ENCODE data around the gene CLEC12A.

The CLEC12A gene

DNA sequence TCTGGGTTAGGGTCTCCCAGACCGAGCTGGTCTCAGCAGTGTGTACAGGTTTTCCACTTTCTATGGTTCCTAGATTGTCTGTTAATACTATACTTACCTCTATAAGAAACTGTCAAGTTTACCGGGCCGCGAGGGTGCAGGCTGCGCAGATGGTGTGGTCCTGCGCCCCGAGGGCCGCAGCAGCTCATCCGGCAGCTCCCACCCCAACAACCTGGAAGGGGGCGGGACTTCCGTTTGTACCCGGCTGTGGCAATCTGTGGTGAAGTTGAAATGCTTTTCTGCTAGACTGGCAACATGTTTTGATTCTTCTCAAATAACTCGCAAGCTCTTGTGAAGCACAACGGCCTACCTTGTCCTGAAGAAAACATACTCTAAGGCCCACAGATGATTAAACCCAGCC, 59.2 kb downstream of the CLEC12A start, which contains the start of gene CLEC9A:
Gene CLEC9A (plus strand): TSS at position 237 of the 400 bp plus-strand sequence. CDS start 22,006 bp downstream, outside the sequence.
- FAIRE-seq = no peak
- no peak for DNase-seq (ENCODE audit: extremely low spot score, insufficient read length, low read depth)

DNA sequence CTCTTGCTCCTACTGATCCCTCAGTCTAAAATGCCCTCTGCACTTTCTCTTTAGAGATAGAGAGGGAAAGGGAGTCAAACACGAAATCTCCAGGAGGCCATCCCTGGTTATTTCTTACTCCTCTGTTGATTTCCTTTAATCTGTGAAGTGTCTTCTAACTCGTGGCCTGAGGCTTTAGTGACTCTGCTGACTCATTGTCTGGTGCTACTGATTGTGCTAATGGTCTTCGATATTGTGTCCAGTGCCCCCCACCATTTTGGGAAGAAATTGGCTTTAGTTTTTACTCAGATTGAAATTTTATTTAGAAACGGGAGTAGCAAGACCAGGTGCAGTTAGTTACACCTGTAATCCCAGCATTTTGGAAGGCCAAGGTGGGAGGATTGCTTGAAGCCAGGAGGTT, 60.1 kb downstream of the CLEC12A start:
- no peak for DNase-seq (ENCODE audit: extremely low spot score, insufficient read length, low read depth)
- no peak for FAIRE-seq

DNA sequence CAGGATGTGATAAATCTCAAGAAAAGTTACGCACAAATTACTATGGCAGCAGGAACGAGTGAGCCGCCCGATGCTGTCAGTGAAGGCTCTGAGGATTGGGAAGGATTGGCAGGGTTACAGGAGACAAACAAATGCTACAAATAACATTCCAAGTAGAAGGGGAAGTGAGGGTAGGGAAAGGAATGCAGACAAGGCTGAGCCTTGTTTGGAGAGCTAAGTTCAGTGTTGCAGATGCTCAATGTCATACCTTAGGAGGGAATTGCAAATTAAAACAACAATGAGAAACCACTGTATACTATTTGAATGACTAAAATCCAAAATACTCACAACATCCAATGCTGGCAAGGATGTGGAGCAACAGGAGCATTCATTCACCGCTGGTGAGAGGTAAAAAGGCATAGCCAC, 60.6 kb downstream of the CLEC12A start:
- DNase-seq (ENCODE audit: extremely low spot score, insufficient read length, low read depth) (no peak), FAIRE-seq (no peak)

DNA sequence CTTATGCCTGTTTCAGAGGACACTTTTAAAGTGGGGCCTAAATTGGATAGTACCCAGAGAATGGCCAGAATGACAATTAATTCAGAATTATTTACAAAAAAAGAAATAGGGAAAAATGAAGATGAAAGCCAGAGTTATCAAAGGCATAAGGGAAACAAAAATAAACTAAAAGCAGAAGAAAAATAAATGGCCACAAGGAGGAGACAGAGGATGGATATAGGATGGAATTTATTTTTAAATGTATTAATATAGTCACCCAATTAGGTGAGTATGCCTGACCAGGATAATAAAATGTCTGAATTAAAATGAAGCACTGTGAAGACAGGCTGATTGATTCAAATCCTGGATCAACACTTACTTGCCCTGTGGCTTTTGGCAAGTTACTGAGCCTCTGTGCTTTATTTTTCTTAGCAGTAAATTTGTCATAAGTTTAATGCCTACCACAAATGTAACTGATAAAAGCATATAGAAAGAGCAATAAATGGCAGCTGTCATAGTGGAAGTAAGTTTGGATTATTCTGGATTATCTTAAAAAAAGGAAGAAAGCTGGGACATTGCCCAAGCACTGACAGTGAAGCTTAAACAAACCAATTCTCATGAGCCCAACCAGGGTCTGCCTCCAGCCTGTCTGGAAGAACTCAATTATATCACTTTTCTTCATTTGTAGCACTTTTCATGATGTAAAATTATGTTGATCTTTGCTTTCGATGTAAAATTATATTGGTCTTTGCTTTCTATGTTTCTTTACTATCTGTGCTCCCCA, 62.8 kb downstream of the CLEC12A start:
- DNase-seq (ENCODE audit: extremely low spot score, insufficient read length, low read depth) (no peak), FAIRE-seq (no peak)

Data from GM18507 (cell line).